ENCODE results near the gene JAML. TPM values are rescaled to one million over a fixed set of nuclear protein-coding genes. Genes with fewer than 3 reads are reported as not detected.

The JAML gene
- polyA plus RNA-seq, 1 donor (not counting 4 experiments of a cell fraction or from before 2014, with no cell fraction given) = 0.01 TPM

- no peaks in the 10 kb centered on the region for H4K20me1 ChIP-seq (ENCODE audit: control insufficient read depth, extremely low read depth, insufficient read depth, low read length)
- H3K9me1 ChIP-seq (ENCODE audit: control insufficient read depth, extremely low read depth, insufficient read depth, low read length) = no peaks in the 10 kb centered on the region
- H3K4me3 ChIP-seq (ENCODE audit: control insufficient read depth in 2 of 3, extremely low read depth in 1 of 3, insufficient read depth in 2 of 3, low read depth in 1 of 3, low read length in 3 of 3) = no peak overlapping the region
- no peak overlapping the region for H3K9ac ChIP-seq (ENCODE audit: control insufficient read depth, extremely low read depth, insufficient read depth, low read length)
- TF ChIP-seq EZH2 (IDR thresholded peaks at IDR 0.05; ENCODE audit: low read length) = no peak
- TF ChIP-seq CTCF (optimal IDR thresholded peaks at IDR 0.05 in 1 of 3, IDR thresholded peaks at IDR 0.05 in 1 of 3, conservative IDR thresholded peaks at IDR 0.05 in 1 of 3; ENCODE audit: extremely low read depth in 1 of 3, insufficient read depth in 2 of 3, low read length in 3 of 3) = no peak
- H3K27ac ChIP-seq (ENCODE audit: control insufficient read depth, insufficient read depth, low read length) = no peak overlapping the region
- no peak for DNase-seq (ENCODE audit: low read depth, low spot score)
- dilution Hi-C loops (cut with MboI; ENCODE audit: extremely low pct_ligation_motif_present, low sequenced_read_pairs) = no loop called here
- H3K27me3 ChIP-seq (ENCODE audit: control insufficient read depth, extremely low read depth, insufficient read depth, low read length) = no peaks in the 10 kb centered on the region
- H3K4me2 ChIP-seq (ENCODE audit: control insufficient read depth, extremely low read depth, insufficient read depth, low read depth, low read length) = no peak overlapping the region
- H3K4me1 ChIP-seq (ENCODE audit: control insufficient read depth, extremely low read depth, insufficient read depth, low read length) = no peaks in the 10 kb centered on the region
- FAIRE-seq = no peak
- peaks cover 10 to 18% of the 10 kb centered on the region in 2 experiments for H3K36me3 ChIP-seq (ENCODE audit: control insufficient read depth in 2 of 2, extremely low read depth in 1 of 2, insufficient read depth in 2 of 2, low read length in 2 of 2)
- no peak overlapping the region for H2AFZ ChIP-seq (ENCODE audit: control insufficient read depth, low read length)
- no peaks in the 10 kb centered on the region for H3K9me3 ChIP-seq (ENCODE audit: control insufficient read depth, low read depth, low read length)
- H3K79me2 ChIP-seq (ENCODE audit: control insufficient read depth, insufficient read depth, low read length) = no peaks in the 10 kb centered on the region
Measured at GRCh38 chr11:118230088-118230487, 5.3 kb upstream of the JAML start.

DNA sequence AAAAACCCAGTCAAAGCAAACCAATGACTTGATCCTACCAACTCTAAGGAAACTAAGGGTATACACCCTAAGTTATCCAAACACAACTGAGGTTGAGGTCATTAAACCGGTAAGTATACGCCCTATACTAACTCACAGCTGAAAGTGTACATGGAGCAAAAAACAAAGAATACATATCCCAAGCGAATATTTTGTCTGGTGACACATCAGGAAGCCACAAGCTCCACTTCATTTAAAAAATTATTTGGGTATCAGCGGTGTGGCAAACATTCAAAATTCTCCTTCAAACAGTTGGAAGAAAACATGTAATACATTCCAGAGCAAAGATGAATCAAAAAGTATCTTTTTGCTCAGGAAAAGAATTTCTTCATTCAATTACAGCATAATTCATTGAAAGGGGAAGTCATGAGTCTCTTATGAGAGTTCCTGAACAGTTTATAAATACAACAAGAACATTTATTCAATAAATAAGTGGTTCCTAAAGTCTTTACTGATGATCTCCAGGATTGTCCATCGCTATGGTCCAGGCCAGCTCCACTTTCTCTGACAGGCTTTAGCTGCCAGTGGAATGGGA, 4.5 kb upstream of the JAML start:
- Histone ChIP-seq H3K36me3 (ENCODE audit: control insufficient read depth in 2 of 2, extremely low read depth in 1 of 2, insufficient read depth in 2 of 2, low read length in 2 of 2) (peaks cover 10 to 14% of the 10 kb centered on the region in 2 experiments), H2AFZ (ENCODE audit: control insufficient read depth, low read length) (no peak overlapping the region), H3K9me1 (ENCODE audit: control insufficient read depth, extremely low read depth, insufficient read depth, low read length) (no peaks in the 10 kb centered on the region), H3K79me2 (ENCODE audit: control insufficient read depth, insufficient read depth, low read length) (no peaks in the 10 kb centered on the region), H3K4me1 (ENCODE audit: control insufficient read depth, extremely low read depth, insufficient read depth, low read length) (no peaks in the 10 kb centered on the region), H3K4me3 (ENCODE audit: control insufficient read depth in 2 of 3, extremely low read depth in 1 of 3, insufficient read depth in 2 of 3, low read depth in 1 of 3, low read length in 3 of 3) (no peak overlapping the region), H3K4me2 (ENCODE audit: control insufficient read depth, extremely low read depth, insufficient read depth, low read depth, low read length) (no peak overlapping the region), H3K9me3 (ENCODE audit: control insufficient read depth, low read depth, low read length) (no peaks in the 10 kb centered on the region), H3K9ac (ENCODE audit: control insufficient read depth, extremely low read depth, insufficient read depth, low read length) (no peak overlapping the region), H3K27ac (ENCODE audit: control insufficient read depth, insufficient read depth, low read length) (no peak overlapping the region), H3K27me3 (ENCODE audit: control insufficient read depth, extremely low read depth, insufficient read depth, low read length) (no peaks in the 10 kb centered on the region), H4K20me1 (ENCODE audit: control insufficient read depth, extremely low read depth, insufficient read depth, low read length) (no peaks in the 10 kb centered on the region)
- TF ChIP-seq CTCF (optimal IDR thresholded peaks at IDR 0.05 in 1 of 3, IDR thresholded peaks at IDR 0.05 in 1 of 3, conservative IDR thresholded peaks at IDR 0.05 in 1 of 3; ENCODE audit: extremely low read depth in 1 of 3, insufficient read depth in 2 of 3, low read length in 3 of 3) (no peak), EZH2 (IDR thresholded peaks at IDR 0.05; ENCODE audit: low read length) (no peak)
- dilution Hi-C loops (cut with MboI; ENCODE audit: extremely low pct_ligation_motif_present, low sequenced_read_pairs) = no loop called here
- FAIRE-seq (no peak), DNase-seq (ENCODE audit: low read depth, low spot score) (no peak)
